HepG2 (cell line): Measurements from ENCODE around the gene RBP3.

Source experiments
- CTCF ChIP-seq: sonication (generic); formaldehyde crosslinking; IDR thresholded peaks from 2 replicates; pipeline ENCODE4 v1.5.0; 2020; ENCODE audit warnings: mild to moderate bottlenecking, missing genetic modification reagents, moderate library complexity
- EP300 ChIP-seq, 3 experiments: sonication (generic) in 1 of 3; formaldehyde crosslinking in 1 of 3; IDR thresholded peaks; 2 replicates each; pipeline versions ENCODE4 v1.5.1 to v1.6.1; 2011 to 2020; ENCODE audit warnings: low read depth in 2 of 3, low read length in 2 of 3, borderline replicate concordance in 1 of 3, improper control_type of control experiment in 1 of 3, mild to moderate bottlenecking in 1 of 3, missing genetic modification reagents in 1 of 3, moderate library complexity in 1 of 3
- HCFC1 ChIP-seq: fragments of 150-350 bp; IDR thresholded peaks from 2 replicates; pipeline ENCODE4 v1.6.1; 2014; ENCODE audit warnings: low read depth, low read length
- MIER3 ChIP-seq: IDR thresholded peaks from 2 replicates; pipeline ENCODE4 v1.6.1; 2016; ENCODE audit warnings: missing compliant biosample characterization, borderline replicate concordance
- NFIC ChIP-seq: IDR thresholded peaks from 2 replicates; pipeline ENCODE4 v1.6.1; 2012; ENCODE audit warnings: mild to moderate bottlenecking, low read length, inconsistent platforms
- SP1 ChIP-seq, 2 experiments: fragments of 450-650 bp in 1 of 2; sonication (generic) in 1 of 2; formaldehyde crosslinking in 1 of 2; IDR thresholded peaks; 2 replicates each; pipeline versions ENCODE4 v1.4.0 to v1.6.1; 2016 to 2020; ENCODE audit warnings: missing genetic modification reagents in 1 of 2

GRCh38 chr10:47331954-47332353 lies 16.2 kb upstream of the RBP3 start:
- TF ChIP-seq NFIC = no peak
- no peak for TF ChIP-seq HCFC1
- TF ChIP-seq SP1 (IDR thresholded peaks at IDR 0.05) = no peak
- TF ChIP-seq SP1 (CRISPR knock-in tag; IDR thresholded peaks at IDR 0.05) = no peak
- TF ChIP-seq CTCF (CRISPR knock-in tag) = no peak
- no peak for TF ChIP-seq EP300 (IDR thresholded peaks at IDR 0.05; ENCODE audit: low read depth in 2 of 2, low read length in 2 of 2)
- TF ChIP-seq EP300 (CRISPR knock-in tag; IDR thresholded peaks at IDR 0.05; ENCODE audit: borderline replicate concordance) = no peak
- TF ChIP-seq MIER3 = no peak
